ENCODE results near the gene SRGN.

GRCh38 chr10:69125554-69125953 lies 37.7 kb downstream of the SRGN start:
- TF ChIP-seq CTCF (IDR thresholded peaks at IDR 0.05) (no peak), POLR2A (IDR thresholded peaks at IDR 0.05) (no peak), EP300 (IDR thresholded peaks at IDR 0.05) (no peak)

Measured in suprapubic skin (tissue), 3 donors.